Measurements from ENCODE around the gene ZNF630. TPM values are rescaled to one million over a fixed set of nuclear protein-coding genes. Genes with fewer than 3 reads are reported as not detected.
A peak's percentile ranks its signal among the peaks of the same experiment; 100 is the strongest.
"Not testable (repeated sequence)": the region's sequence is repeated elsewhere in the genome, so short reads cannot be mapped to it uniquely, and the experiment has no call there.

ZNF630 gene
- total RNA-seq, 2 donors from 2014 or later, result 3.1 to 4.2 TPM

GRCh38 chrX:48045410-48046311 is 25.8 kb downstream of the ZNF630 start:
- peaks cover 5% of the 10 kb centered on the region for H3K4me1 Mint-ChIP-seq
- peaks cover 49% of the 10 kb centered on the region for H3K9me3 Mint-ChIP-seq
- peak overlapping the region; percentile 76 for H3K27ac Mint-ChIP-seq

GRCh38 chrX:48043056-48043455 is 28.4 kb downstream of the ZNF630 start:
- 25 to 40% methylated on average over 2 to 3 of the region's 4 CpGs for WGBS, 2 experiments (ENCODE audit: insufficient coverage in 1 of 2, insufficient read length in 1 of 2)
- DNase-seq, result peak; percentile 68

More at GRCh38 chrX:48045410-48046311, 25.8 kb downstream of the ZNF630 start:
- no peak for TF ChIP-seq CTCF (conservative IDR thresholded peaks at IDR 0.05)
- Histone ChIP-seq H3K36me3 (ENCODE audit: control insufficient read depth, insufficient read depth, low read length) (no peaks in the 10 kb centered on the region), H3K9ac (ENCODE audit: extremely low read depth, low read length, poor library complexity, severe bottlenecking) (peak overlapping the region; percentile 51), H3K27ac (ENCODE audit: low read depth, low read length) (peak overlapping the region; percentile 52), H3K4me3 (ENCODE audit: low read length) (no peak overlapping the region), H3K27me3 (ENCODE audit: control insufficient read depth, insufficient read depth, low read length, poor library complexity, severe bottlenecking) (no peaks in the 10 kb centered on the region), H3K9me3 (ENCODE audit: control insufficient read depth, low read length) (no peaks in the 10 kb centered on the region), H3K4me1 (ENCODE audit: control insufficient read depth, insufficient read depth, low read length) (peaks cover 2% of the 10 kb centered on the region)
- Mint-ChIP-seq H3K27me3 (ENCODE audit: insufficient read depth) (no peaks in the 10 kb centered on the region), H3K36me3 (ENCODE audit: low read depth) (peaks cover 5% of the 10 kb centered on the region), H3K4me3 (no peak overlapping the region)
- 54% methylated on average over 8 of the region's 8 CpGs; no CpG with 5 or more reads in 1 of the 2 experiments for WGBS, 2 experiments (ENCODE audit: insufficient coverage in 1 of 2, insufficient read length in 1 of 2)
- DNase-seq, result peak; percentile 52

GRCh38 chrX:48035891-48036290 is 35.5 kb downstream of the ZNF630 start:
- no peak overlapping the region for H3K4me3 Mint-ChIP-seq
- H3K4me1 Mint-ChIP-seq, result no peaks in the 10 kb centered on the region
- no peaks in the 10 kb centered on the region for H3K27me3 Mint-ChIP-seq (ENCODE audit: insufficient read depth)
- no peak for TF ChIP-seq CTCF (conservative IDR thresholded peaks at IDR 0.05)
- no peak for DNase-seq
- Histone ChIP-seq H3K4me1 (ENCODE audit: control insufficient read depth, insufficient read depth, low read length) (no peaks in the 10 kb centered on the region), H3K27me3 (ENCODE audit: control insufficient read depth, insufficient read depth, low read length, poor library complexity, severe bottlenecking) (no peaks in the 10 kb centered on the region), H3K36me3 (ENCODE audit: control insufficient read depth, insufficient read depth, low read length) (no peaks in the 10 kb centered on the region), H3K27ac (ENCODE audit: low read depth, low read length) (no peak overlapping the region), H3K9me3 (ENCODE audit: control insufficient read depth, low read length) (no peaks in the 10 kb centered on the region), H3K4me3 (ENCODE audit: low read length) (no peak overlapping the region), H3K9ac (ENCODE audit: extremely low read depth, low read length, poor library complexity, severe bottlenecking) (no peak overlapping the region)
- no peak overlapping the region for H3K27ac Mint-ChIP-seq
- 75% methylated on average over 4 of the region's 4 CpGs; no CpG with 5 or more reads in 1 of the 2 experiments for WGBS, 2 experiments (ENCODE audit: insufficient coverage in 1 of 2, insufficient read length in 1 of 2)
- peaks cover 48% of the 10 kb centered on the region for H3K9me3 Mint-ChIP-seq
- H3K36me3 Mint-ChIP-seq (ENCODE audit: low read depth), result no peaks in the 10 kb centered on the region

More at GRCh38 chrX:48043056-48043455, 28.4 kb downstream of the ZNF630 start:
- peak overlapping the region; percentile 92 for H3K27ac Mint-ChIP-seq
- H3K9me3 Mint-ChIP-seq, result peaks cover 52% of the 10 kb centered on the region
- Histone ChIP-seq H3K9ac (ENCODE audit: extremely low read depth, low read length, poor library complexity, severe bottlenecking) (peak overlapping the region; percentile 72), H3K36me3 (ENCODE audit: control insufficient read depth, insufficient read depth, low read length) (no peaks in the 10 kb centered on the region), H3K9me3 (ENCODE audit: control insufficient read depth, low read length) (no peaks in the 10 kb centered on the region), H3K4me3 (ENCODE audit: low read length) (no peak overlapping the region), H3K4me1 (ENCODE audit: control insufficient read depth, insufficient read depth, low read length) (peaks cover 2% of the 10 kb centered on the region), H3K27me3 (ENCODE audit: control insufficient read depth, insufficient read depth, low read length, poor library complexity, severe bottlenecking) (no peaks in the 10 kb centered on the region), H3K27ac (ENCODE audit: low read depth, low read length) (peak overlapping the region; percentile 63)
- peaks cover 5% of the 10 kb centered on the region for H3K36me3 Mint-ChIP-seq (ENCODE audit: low read depth)
- TF ChIP-seq CTCF (conservative IDR thresholded peaks at IDR 0.05), result no peak
- no peaks in the 10 kb centered on the region for H3K27me3 Mint-ChIP-seq (ENCODE audit: insufficient read depth)
- peaks cover 5% of the 10 kb centered on the region for H3K4me1 Mint-ChIP-seq
- no peak overlapping the region for H3K4me3 Mint-ChIP-seq

- not testable (repeated sequence) for H3K36me3 ChIP-seq (ENCODE audit: control insufficient read depth, insufficient read depth, low read length); H3K4me1 Mint-ChIP-seq; H3K4me3 Mint-ChIP-seq; H3K27me3 ChIP-seq (ENCODE audit: control insufficient read depth, insufficient read depth, low read length, poor library complexity, severe bottlenecking); H3K4me1 ChIP-seq (ENCODE audit: control insufficient read depth, insufficient read depth, low read length); H3K36me3 Mint-ChIP-seq (ENCODE audit: low read depth); H3K27me3 Mint-ChIP-seq (ENCODE audit: insufficient read depth); H3K9ac ChIP-seq (ENCODE audit: extremely low read depth, low read length, poor library complexity, severe bottlenecking); H3K27ac ChIP-seq (ENCODE audit: low read depth, low read length); H3K4me3 ChIP-seq (ENCODE audit: low read length); H3K27ac Mint-ChIP-seq; H3K9me3 ChIP-seq (ENCODE audit: control insufficient read depth, low read length); DNase-seq
- H3K9me3 Mint-ChIP-seq, result peaks cover 59% of the 10 kb centered on the region
- 92% methylated on average over 7 of the region's 10 CpGs; no CpG with 5 or more reads in 1 of the 2 experiments for WGBS, 2 experiments (ENCODE audit: insufficient coverage in 1 of 2, insufficient read length in 1 of 2)
Observed at GRCh38 chrX:48030641-48031173, 40.7 kb downstream of the ZNF630 start.
